K562 (cell line): Measurements from ENCODE around the gene NADSYN1. TPM values are rescaled to one million over a fixed set of nuclear protein-coding genes. Genes with fewer than 3 reads are reported as not detected.

Source experiments
- ATAC-seq: fragments of 200-7000 bp; cut with Tn5 transposase; 3 replicates; pipeline ENCODE4 v1.9.1; 2020; ENCODE audit warnings: moderate library complexity
- BruUV-seq: library from RNA; stranded (reverse); fragments of 400-500 nt; replicated peaks from 2 replicates; lab custom pipeline; 2021; lab: Mats Ljungman, UMichigan
- CTCF ChIA-PET: fragments of 300-600 bp; formaldehyde crosslinking; extraction: SDS; loops from one replicate; lab custom pipeline; 2021; ENCODE audit warnings: low intra/inter-chr PET ratio; lab: Yijun Ruan, JAX
- POLR2A ChIA-PET: fragments of 300-600, 350-650 bp; sonication (Branson Sonifier 250); formaldehyde crosslinking; extraction: SDS; loops from one replicate; lab custom pipeline; 2021; ENCODE audit warnings: antibody characterized with exemption, inconsistent platforms; lab: Yijun Ruan, JAX
- DNase-seq, 4 experiments: peaks; one replicate each; pipeline versions ENCODE4 v3.0.0 to v3.0.0-alpha.2; 2011 to 2018; ENCODE audit warnings: low spot score in 3 of 4, mixed read lengths in 3 of 4; ENCODE audit errors: extremely low read depth in 1 of 4
- FAIRE-seq: peaks from 2 replicates; lab custom pipeline; 2011; peaks lifted over from hg19 to GRCh38; lab: Jason Lieb, UNC
- H2AFZ ChIP-seq: 2 replicates; pipeline ENCODE4 v1.6.0; 2011; ENCODE audit warnings: low read depth, low read length, control low read depth, inconsistent platforms
- H3K27ac ChIP-seq: fragments of 200-600 bp; 3 replicates; pipeline ENCODE4 v1.8.0; 2011; ENCODE audit warnings: low read depth, mild to moderate bottlenecking, control low read depth, inconsistent platforms, low read length, moderate library complexity, mixed read lengths; ENCODE audit errors: extremely low read depth
- H3K27me3 ChIP-seq, 2 experiments: fragments of 300-600 bp in 1 of 2; 2 replicates in 1 of 2; 3 replicates in 1 of 2; pipeline versions ENCODE4 v1.6.0 to v1.8.0; 2011; ENCODE audit warnings: inconsistent platforms in 2 of 2, low read length in 2 of 2, mild to moderate bottlenecking in 1 of 2, mixed read lengths in 1 of 2, moderate library complexity in 1 of 2; ENCODE audit not compliant: control insufficient read depth in 2 of 2, insufficient read depth in 2 of 2
- H3K36me3 ChIP-seq: fragments of 300-600 bp; 3 replicates; pipeline ENCODE4 v1.8.0; 2011; ENCODE audit warnings: mild to moderate bottlenecking, low read length, inconsistent platforms; ENCODE audit not compliant: control insufficient read depth, insufficient read depth
- H3K4me1 ChIP-seq, 2 experiments: fragments of 200-600 bp in 1 of 2; replicated peaks in 1 of 2; 2 replicates in 1 of 2; 3 replicates in 1 of 2; pipeline versions ENCODE4 v1.5.1 to v1.8.0; 2011; ENCODE audit warnings: inconsistent platforms in 2 of 2, low read length in 2 of 2, mild to moderate bottlenecking in 1 of 2, mixed read lengths in 1 of 2, moderate library complexity in 1 of 2; ENCODE audit not compliant: control insufficient read depth in 2 of 2, insufficient read depth in 2 of 2
- H3K4me2 ChIP-seq: 2 replicates; pipeline ENCODE4 v1.6.1; 2011; ENCODE audit warnings: low read length, control low read depth, inconsistent platforms, mixed read lengths; ENCODE audit not compliant: insufficient read depth
- H3K4me3 ChIP-seq: fragments of 200-600 bp; sonication (generic), shearing (Covaris generic); 2 replicates; pipeline ENCODE4 v1.5.1; 2016; ENCODE audit warnings: control low read depth, inconsistent platforms
- H3K79me2 ChIP-seq: fragments of 200-600 bp; 3 replicates; pipeline ENCODE4 v1.8.0; 2011; ENCODE audit warnings: low read length, inconsistent platforms; ENCODE audit not compliant: control insufficient read depth, insufficient read depth
- H3K9ac ChIP-seq, 2 experiments: 2 replicates each; pipeline versions ENCODE4 v1.6.0 to v1.6.1; 2011; ENCODE audit warnings: low read depth in 2 of 2, low read length in 2 of 2, control low read depth in 1 of 2, inconsistent platforms in 1 of 2, mild to moderate bottlenecking in 1 of 2, mixed read lengths in 1 of 2; ENCODE audit not compliant: insufficient read depth in 1 of 2
- H3K9me1 ChIP-seq: one replicate; pipeline ENCODE4 v1.6.0; 2011; ENCODE audit warnings: inconsistent platforms, mild to moderate bottlenecking, low read length, moderate library complexity; ENCODE audit not compliant: control insufficient read depth, insufficient read depth
- H3K9me3 ChIP-seq: replicated peaks from 2 replicates; pipeline ENCODE4 v1.5.1; 2011; ENCODE audit warnings: low read depth, low read length, inconsistent platforms; ENCODE audit not compliant: control insufficient read depth, insufficient read depth
- H4K20me1 ChIP-seq: replicated peaks from 2 replicates; pipeline ENCODE4 v1.6.1; 2011; ENCODE audit warnings: low read length, inconsistent platforms, mixed read lengths; ENCODE audit not compliant: control insufficient read depth, insufficient read depth
- CEBPG ChIP-seq, 3 experiments: fragments of 200-800 bp in 1 of 3; sonication (Bioruptor generic) in 1 of 3; sonication (generic) in 1 of 3; formaldehyde crosslinking in 1 of 3; IDR thresholded peaks in 2 of 3; conservative IDR thresholded peaks in 1 of 3; 2 replicates each; pipeline versions ENCODE4 v1.6.1 to v1.8.0; 2016 to 2022; ENCODE audit warnings: missing compliant biosample characterization in 2 of 3, missing genetic modification characterization in 2 of 3, mild to moderate bottlenecking in 1 of 3, missing genetic modification reagents in 1 of 3
- ETS2 ChIP-seq: IDR thresholded peaks from 2 replicates; pipeline ENCODE4 v1.6.1; 2016; ENCODE audit warnings: borderline replicate concordance, missing genetic modification characterization, mild to moderate bottlenecking, moderate library complexity, missing compliant biosample characterization; ENCODE audit not compliant: poor library complexity, severe bottlenecking
- SUPT5H ChIP-seq: fragments of 450-650 bp; IDR thresholded peaks from 2 replicates; pipeline ENCODE4 v1.6.1; 2016
- ZNF146 ChIP-seq: IDR thresholded peaks from one replicate; pipeline ENCODE4 v1.6.1; 2018; ENCODE audit warnings: missing compliant biosample characterization; ENCODE audit not compliant: unreplicated experiment
- WGBS: fragments of 100-300 bp; shearing (Covaris generic); methylation state at CpG from one replicate; pipeline ENCODE4 v1.1.6; 2016; ENCODE audit warnings: low coverage, mixed read lengths; ENCODE audit not compliant: insufficient coverage; ENCODE audit errors: missing lambda C conversion rate; 5-methylcytosine and 5-hydroxymethylcytosine counted together
- in situ Hi-C: fragments of 300-500 bp; cut with MboI; formaldehyde crosslinking; loops from 4 replicates; pipeline ENCODE4 v1.15.0; 2018; ENCODE audit warnings: inconsistent platforms, mixed read lengths
- intact Hi-C: fragments of 100-400 bp; cut with micrococcal nuclease; formaldehyde crosslinking; loops from 2 replicates; pipeline ENCODE4 v1.14.2; 2022
- polyA plus RNA-seq, 8 experiments: library from polyadenylated mRNA; depleted of rRNA in 4 of 8; stranded (reverse) in 5 of 8; unstranded in 3 of 8; fragments of >200 nt; fragmentation: Nextera tagmentation in 2 of 8; fragmentation: Illumina TruSeq in 1 of 8; extraction: Ambion mirVana in 2 of 8; extraction: Trizol in 1 of 8; gene quantifications; 2 replicates each; pipeline versions ENCODE4 v1.2.1 to v1.2.3, GENCODE V29; 2011 to 2014; ENCODE audit warnings: inconsistent platforms in 1 of 8, missing spikeins in 1 of 8
- total RNA-seq, 7 experiments: library from RNA; depleted of rRNA in 6 of 7; stranded (reverse); fragments of >200 nt in 6 of 7; fragmentation: Illumina TruSeq in 2 of 7; extraction: Trizol in 2 of 7; gene quantifications; 2 replicates each; pipeline versions ENCODE4 v1.2.1 to v1.2.3, GENCODE V29; 2011 to 2021; ENCODE audit warnings: low replicate concordance in 1 of 7

NADSYN1 gene
- total and polyA plus RNA-seq, 9 of the 15 experiments (the other 6 are each of a cell fraction or from before 2014, with no cell fraction given), result 12.7 to 57.3 (median 42.1) TPM

DNA sequence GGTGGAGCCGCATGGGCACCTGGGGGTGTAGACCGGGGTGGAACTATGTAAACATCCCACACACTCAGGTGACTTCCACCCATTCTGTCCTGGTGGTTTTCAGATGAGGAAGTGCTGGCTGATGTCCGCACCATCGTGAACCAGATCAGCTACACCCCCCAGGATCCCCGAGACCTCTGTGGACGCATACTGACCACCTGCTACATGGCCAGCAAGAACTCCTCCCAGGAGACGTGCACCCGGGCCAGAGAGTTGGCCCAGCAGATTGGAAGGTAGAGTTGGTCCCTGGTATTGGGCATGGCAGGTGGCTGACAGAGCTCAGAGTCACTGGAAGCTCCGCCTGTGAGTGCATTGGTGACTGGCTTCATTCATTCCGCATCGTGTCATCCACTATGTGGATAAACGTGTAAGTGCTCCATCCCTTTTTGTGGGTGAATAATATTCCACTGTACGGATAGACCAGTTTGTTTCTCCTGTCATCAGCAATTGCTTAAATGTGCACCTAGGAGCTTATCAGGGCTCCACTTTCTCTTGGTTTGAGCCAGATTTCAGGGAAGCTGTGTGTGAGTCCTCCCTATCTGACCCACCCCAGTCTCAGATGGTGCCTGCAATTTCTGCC lies 29.9 kb downstream of the NADSYN1 start:
- intact Hi-C loops, result no loop called here
- in situ Hi-C loops, result no loop called here
- DNase-seq (no peak), FAIRE-seq (no peak), ATAC-seq (no peak)
- Histone ChIP-seq H2AFZ (no peak overlapping the region), H3K9me1 (no peaks in the 10 kb centered on the region), H3K4me3 (no peak overlapping the region), H3K27ac (no peak overlapping the region), H3K36me3 (peaks cover 67% of the 10 kb centered on the region; the same call in 2 of the 3 replicates), H3K27me3 (no peaks in the 10 kb centered on the region), H4K20me1 (no peaks in the 10 kb centered on the region), H3K4me2 (no peak overlapping the region), H3K9me3 (no peaks in the 10 kb centered on the region), H3K9ac (no peak overlapping the region), H3K4me1 (peaks cover 1 to 10% of the 10 kb centered on the region in 2 experiments; a peak in 4 of 5 replicates), H3K79me2 (no peaks in the 10 kb centered on the region)
- BruUV-seq, result no TSS peak
- CTCF ChIA-PET, result no interaction called here
- WGBS, result 97% methylated on average over 11 of the region's 13 CpGs
- POLR2A ChIA-PET, result interaction anchor here (1.0 to 1.5 kb wide), 2 partner anchors 15 to 18 kb away, joined by 3 read pairs; no protein-coding TSS in a partner anchor
- no peak for TF ChIP-seq SUPT5H
- no peak for TF ChIP-seq CEBPG (CRISPR knock-in tag; IDR thresholded peaks at IDR 0.05)
- no peak for TF ChIP-seq CEBPG (tag; conservative IDR thresholded peaks at IDR 0.05 in 1 of 2, IDR thresholded peaks at IDR 0.05 in 1 of 2)
- no peak for TF ChIP-seq ETS2 (tag)
- TF ChIP-seq ZNF146 (CRISPR knock-in tag), result peak; percentile 21
